ENCODE results near the gene PALM.

- TF ChIP-seq CTCF (conservative IDR thresholded peaks at IDR 0.05; ENCODE audit: low read length) = no peak
- TF ChIP-seq EZH2phosphoT487 (IDR thresholded peaks at IDR 0.05; ENCODE audit: borderline replicate concordance, low read depth, low read length) = no peak
Observed at GRCh38 chr19:688214-688613, 20.5 kb upstream of the PALM start.
